IPS DF 4.7 (cell line): ENCODE results near the gene FAM229A.
"Not testable (repeated sequence)": the region's sequence is repeated elsewhere in the genome, so short reads cannot be mapped to it uniquely, and the experiment has no call there.

Experiments
- DNase-seq: peaks from one replicate; pipeline ENCODE4 v3.0.0-alpha.2; 2013; ENCODE audit warnings: low spot score; ENCODE audit errors: extremely low read depth

Gene FAM229A

DNA sequence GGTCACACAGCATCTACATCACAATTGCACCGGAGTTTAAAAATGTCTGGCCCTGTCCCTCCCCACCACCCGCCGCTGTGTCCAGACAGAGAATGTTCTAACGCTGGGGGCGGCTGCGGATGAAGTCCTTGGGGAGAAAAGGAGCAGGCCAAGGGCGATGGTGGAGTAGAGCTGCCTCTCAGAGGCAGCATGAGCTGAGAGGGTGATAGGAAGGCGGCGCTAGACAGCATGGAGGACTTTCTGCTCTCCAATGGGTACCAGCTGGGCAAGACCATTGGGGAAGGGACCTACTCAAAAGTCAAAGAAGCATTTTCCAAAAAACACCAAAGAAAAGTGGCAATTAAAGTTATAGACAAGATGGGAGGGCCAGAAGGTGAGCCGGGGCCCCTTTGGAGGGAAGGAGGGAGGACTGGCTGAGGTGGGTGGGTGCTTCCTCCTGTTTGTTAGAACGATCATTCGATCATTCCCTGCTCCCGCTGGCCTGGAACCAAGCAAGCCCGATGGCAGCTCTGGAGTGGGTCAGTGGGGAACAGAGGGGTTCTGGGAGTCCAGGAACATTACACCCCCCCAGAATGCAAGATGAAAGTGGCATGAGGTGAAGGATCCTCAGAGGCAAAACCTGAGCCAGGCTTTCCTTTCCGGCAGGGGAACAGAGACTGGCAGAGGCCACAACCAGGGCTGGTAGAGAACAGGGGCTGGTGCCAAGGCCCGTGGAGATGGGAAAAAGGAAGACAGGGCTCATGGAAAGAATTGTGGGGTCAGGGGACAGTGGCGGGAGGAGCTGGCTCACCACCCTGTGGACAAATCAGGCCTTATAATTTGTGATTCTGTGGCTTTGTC is at the start of gene FAM229A, which contains the start of gene TSSK3:
FAM229A (minus strand) TSS at position 12 of the 840 bp plus-strand sequence. CDS start 394 bp downstream, outside the sequence.
TSSK3 (plus strand) TSS at position 66 of the 840 bp plus-strand sequence; CDS start at position 229, 163 bp downstream.
- DNase-seq: no peak

DNA sequence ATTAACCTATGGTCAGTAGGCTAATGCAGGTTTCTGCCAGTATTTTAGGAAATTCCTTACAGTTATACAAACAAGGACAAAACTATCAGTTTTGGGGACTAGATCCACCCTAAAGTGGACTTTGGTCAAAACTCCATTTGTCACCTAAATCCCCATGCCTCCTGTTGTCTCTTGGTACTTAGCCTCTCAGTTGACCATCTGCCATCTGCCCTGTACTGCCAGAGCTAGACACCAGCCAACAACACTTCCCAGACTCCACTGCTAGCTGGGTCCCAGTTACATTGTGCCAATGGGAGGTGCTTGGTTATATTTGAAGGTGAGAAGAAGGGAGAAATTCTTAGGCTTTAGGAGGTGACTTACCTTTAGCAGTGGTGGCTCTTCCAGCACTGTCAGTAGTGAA is 49.0 kb upstream of the FAM229A start:
- no peak for DNase-seq

DNA sequence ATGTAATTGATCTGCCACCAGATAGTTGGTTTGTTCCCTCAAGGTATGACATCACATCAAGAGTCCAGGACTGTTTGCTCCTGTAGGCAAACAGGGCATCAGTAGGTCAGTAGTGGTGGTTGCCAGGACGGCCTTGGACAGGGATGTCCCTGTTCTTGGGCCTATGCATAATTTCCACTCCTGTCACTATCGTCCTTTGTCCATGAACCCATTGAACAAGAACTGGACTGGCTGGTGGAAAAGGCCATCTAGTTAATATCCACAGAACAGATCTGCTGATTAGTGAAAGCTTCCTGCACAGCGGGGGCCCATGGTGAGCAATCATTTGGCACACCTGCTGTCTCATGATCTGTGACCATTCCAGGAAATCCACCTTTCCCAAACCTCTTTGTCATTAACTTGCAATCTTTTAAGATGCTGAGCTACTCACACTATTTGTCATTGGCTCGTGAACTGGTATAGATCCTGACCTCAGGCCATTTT is 44.4 kb upstream of the FAM229A start:
- no peak for DNase-seq

GRCh38 chr1:32405672-32406467 is 43.6 kb upstream of the FAM229A start:
- DNase-seq: no peak

DNA sequence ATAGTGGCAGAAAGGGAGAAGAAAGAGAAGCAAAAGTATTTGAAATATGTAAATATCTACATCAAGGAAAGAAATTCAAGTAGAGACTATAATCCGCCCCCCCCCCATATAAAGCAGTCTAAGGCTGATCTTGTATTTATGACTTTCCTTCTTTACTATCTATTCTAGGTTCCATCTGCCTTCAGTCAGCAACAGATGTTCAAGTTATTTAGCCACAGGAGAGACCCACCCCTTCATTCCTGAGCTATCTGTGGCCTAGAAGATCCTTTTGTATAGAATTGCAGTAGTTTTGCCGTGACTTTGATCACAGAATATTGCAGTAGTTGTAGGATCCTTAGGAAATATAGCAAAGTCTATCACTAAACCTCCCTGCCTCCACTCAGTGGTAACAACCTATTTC is 42.7 kb upstream of the FAM229A start:
- DNase-seq: no peak

GRCh38 chr1:32400876-32401631 is 38.8 kb upstream of the FAM229A start:
- DNase-seq: no peak

GRCh38 chr1:32399843-32400242 is 37.6 kb upstream of the FAM229A start:
- no peak for DNase-seq

DNA sequence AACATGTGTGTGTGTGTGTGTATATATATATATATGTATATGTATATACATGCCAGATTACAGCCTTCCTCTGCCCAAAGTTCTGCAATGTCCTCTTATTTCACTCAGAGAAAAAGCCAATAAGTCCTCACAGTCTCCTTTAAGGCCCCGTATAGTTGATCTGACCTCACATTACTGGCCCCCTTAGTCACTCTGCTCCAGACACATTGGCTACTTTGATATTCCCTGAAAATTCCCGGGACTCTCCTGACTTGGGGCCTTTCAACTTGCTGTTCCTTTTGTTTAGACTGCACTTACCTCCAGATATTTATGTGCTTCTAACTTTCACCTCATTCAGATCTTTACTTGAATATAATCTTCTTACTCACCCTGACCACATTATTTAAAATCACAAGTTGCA is 36.1 kb upstream of the FAM229A start:
- no peak for DNase-seq

DNA sequence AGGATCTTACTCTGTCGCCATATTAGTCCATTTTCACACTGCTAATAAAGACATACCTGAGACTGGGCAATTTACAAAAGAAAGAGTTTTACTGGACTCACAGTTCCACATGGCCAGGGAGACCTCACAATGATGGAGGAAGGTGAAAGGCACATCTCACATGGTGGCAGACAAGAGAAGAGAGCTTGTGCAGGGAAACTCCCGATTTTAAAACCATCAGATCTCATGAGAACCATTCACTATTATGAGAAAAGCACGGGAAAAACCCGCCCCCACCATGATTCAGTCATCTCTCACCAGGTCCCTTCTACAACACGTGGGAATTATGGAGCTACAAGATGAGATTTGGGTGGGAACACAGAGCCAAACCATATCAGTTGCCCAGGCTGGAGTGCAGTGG is 34.2 kb upstream of the FAM229A start:
- DNase-seq: not testable (repeated sequence)

DNA sequence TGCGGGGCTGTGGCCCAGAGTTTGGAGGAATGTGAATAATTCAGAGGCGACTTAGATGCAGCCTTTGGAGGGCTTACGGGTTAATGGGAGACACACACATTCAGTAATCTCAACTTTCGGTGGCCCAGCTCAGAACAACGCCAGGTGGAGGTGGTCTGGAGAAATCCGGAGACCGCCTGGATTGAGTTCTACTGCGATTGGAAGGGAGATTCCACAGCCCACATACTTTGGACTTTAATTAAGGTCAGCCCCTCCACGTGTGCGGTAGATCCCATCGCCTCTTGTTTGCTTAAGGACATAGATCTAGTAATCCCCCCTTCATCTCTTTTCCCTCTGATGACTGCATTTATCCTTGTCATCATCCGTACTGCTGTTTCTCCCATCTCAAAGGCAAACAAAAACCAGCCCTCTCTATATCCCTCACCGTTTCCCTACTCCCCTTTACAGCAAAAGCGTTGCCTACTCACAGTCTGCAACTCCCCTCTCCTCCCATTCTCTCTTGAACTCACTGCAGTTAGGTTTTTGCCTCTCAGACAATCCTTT is 32.7 kb upstream of the FAM229A start:
- DNase-seq: no peak

GRCh38 chr1:32394141-32394889 is 32.0 kb upstream of the FAM229A start, which contains the start of gene BSDC1:
Gene BSDC1 (minus strand): TSS chr1:32394441. CDS start chr1:32394414, 27 bp downstream.
- DNase-seq: peak; percentile 100

DNA sequence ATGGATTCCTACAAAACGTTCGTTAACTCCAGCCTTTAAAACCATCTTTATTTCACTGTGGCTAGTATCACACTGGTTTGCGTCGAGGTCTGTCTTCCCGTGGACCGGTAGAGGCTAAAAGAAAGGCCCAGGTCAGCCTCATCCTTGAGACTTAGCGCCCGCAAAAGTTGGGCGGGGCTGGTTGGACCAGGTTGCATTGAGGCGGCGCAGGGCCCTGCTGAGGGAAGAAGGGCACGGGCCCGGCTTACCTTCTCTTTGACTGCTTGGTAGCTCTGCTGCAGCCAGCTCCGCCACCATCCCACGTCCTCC is 31.5 kb upstream of the FAM229A start:
- no peak for DNase-seq

DNA sequence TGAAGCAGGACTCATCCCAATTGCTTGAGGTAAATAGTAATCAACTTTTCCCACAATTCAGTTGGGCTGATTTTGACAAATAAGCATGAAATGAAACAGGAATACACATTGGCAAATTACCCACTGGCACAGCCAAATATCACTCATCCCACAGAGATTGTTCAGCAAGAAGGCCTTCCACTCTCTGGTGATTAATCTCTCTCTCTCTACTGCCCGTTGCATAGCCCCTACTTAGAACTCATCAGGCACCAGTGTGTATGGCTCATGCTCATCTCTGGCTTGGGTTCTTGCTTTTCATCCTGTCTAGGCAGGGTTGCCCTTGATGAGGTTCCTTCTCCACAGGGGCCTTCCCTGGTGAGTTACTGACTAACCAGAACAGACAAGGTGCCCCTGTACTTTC is 30.9 kb upstream of the FAM229A start:
- DNase-seq: no peak

- DNase-seq: no peak
Observed at GRCh38 chr1:32392325-32392724, 30.0 kb upstream of the FAM229A start.

DNA sequence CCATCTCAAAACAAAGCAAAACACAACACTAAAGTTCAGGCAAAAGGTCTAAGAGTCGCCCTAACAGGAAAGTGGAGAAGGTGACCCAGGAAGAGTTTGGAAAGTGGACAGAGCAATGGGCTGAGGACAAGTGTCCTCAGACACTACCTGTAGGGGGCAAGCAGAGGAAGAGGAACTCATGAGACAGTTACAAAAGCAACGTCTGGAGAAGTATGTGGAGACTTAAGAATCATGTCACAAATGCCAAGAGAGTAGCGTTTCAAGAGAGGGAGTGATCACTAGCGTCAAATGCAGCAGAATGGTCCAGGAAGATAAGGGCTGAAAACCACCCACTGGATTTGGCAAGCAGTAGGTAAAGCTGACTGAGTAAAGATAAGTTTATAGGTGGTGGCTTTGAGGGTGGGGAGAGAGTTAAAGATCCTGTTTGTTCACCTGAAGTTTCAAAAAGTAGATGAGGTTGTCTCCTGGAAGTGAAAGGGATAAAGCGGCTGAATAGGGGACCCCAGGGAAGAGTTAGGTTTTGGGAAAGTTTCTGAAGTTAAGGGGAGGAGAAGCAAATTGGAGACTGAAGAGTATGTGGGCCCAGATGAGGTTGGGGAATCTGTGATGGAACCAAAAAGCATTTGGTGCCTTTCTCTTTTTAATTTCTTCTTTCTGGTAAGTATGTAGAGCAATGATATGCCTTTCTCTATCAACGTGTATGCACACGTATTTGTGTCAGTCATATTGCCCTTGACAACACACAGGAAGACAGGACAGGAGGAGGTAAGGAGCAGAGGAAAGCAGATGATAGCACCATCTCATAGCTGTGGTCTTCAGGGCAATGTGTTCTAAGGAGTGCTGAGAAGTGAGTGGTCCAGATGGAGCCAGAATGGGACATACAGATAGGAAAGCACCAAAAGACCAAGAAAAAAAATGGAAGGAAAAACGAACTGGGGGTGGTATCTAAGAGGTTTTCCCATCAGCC is 28.9 kb upstream of the FAM229A start:
- DNase-seq: no peak

- no peak for DNase-seq
Observed at GRCh38 chr1:32388641-32389040, 26.4 kb upstream of the FAM229A start.

DNA sequence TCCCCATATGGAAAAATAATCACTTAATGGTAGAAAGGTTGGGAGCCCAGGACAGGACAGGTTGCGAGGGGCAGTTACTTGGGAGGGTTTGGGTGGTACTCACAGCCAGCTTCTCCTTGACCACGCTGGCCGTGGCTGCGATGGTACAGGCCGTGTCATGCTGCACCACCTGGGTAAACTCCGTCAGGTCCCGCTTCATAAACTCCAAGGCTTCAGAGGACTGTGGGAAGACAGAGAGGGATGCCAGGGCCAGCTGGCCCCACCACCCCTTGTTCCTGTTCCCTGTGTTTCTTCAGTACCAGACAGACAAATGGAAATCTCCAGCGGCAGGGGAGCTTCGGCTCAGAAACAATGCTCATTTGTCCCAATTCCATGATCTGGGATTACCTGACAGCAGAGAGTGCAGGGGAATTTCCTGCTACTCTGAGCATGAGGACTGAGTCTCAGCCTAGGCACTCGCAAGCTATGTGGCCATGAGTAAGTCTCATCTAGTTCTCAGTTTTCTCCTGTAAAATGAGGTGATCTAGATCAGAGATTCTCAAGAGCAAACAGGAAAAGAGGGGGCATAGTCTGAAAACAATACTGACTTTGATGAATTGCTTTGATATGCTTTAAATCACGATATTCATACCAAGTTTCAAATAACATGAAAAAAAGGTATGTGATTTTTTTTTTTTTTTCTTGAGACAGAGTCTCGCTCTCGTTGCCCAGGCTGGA is 24.5 kb upstream of the FAM229A start:
- DNase-seq: no peak

- DNase-seq: no peak
Observed at GRCh38 chr1:32380057-32380456, 17.8 kb upstream of the FAM229A start.
